ENCODE measurements around the gene ABCB11. TPM values are rescaled to one million over a fixed set of nuclear protein-coding genes. Genes with fewer than 3 reads are reported as not detected.

The ABCB11 gene
- total and polyA plus RNA-seq, 9 of the 15 experiments (the other 6 are each of a cell fraction or from before 2014, with no cell fraction given) = 0.04 to 0.51 (median 0.10) TPM; not detected in 1

DNA sequence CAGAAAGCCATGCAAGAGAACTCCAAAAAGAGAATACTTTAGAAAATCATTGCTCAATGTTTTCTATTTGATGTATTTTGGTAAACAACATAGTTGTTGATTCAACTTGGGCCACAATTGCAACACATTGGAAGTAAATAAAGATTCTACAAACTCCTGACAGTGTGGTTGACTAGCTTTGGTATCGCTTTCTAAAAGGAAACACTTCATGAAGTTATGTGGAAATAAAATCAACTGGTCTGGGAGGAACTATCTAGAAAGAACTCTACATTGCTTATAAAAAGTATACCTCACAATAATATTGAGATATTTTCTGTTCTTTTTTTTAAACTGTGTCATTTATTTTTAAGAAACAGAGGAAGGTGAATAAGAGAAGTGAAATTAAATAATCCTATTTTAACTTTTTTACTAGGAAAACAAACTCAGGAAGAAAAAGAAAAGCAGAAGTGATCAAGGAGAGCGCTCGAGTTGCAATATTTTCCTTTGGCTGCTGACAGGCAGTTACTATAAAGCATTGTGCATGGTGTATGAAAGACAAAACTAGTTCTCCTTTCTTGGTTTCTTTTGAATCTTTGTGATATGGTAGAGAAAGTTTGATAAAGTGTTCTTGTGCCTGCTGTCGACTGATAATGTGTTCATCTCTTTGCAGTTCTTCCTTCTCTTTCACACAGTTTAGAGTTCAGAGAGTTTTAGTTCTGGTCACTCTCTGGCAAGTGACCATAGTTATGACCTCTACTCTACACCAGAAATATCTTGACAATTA, 41.2 kb upstream of the ABCB11 start (continued):
- TF ChIP-seq, protein P1, sequence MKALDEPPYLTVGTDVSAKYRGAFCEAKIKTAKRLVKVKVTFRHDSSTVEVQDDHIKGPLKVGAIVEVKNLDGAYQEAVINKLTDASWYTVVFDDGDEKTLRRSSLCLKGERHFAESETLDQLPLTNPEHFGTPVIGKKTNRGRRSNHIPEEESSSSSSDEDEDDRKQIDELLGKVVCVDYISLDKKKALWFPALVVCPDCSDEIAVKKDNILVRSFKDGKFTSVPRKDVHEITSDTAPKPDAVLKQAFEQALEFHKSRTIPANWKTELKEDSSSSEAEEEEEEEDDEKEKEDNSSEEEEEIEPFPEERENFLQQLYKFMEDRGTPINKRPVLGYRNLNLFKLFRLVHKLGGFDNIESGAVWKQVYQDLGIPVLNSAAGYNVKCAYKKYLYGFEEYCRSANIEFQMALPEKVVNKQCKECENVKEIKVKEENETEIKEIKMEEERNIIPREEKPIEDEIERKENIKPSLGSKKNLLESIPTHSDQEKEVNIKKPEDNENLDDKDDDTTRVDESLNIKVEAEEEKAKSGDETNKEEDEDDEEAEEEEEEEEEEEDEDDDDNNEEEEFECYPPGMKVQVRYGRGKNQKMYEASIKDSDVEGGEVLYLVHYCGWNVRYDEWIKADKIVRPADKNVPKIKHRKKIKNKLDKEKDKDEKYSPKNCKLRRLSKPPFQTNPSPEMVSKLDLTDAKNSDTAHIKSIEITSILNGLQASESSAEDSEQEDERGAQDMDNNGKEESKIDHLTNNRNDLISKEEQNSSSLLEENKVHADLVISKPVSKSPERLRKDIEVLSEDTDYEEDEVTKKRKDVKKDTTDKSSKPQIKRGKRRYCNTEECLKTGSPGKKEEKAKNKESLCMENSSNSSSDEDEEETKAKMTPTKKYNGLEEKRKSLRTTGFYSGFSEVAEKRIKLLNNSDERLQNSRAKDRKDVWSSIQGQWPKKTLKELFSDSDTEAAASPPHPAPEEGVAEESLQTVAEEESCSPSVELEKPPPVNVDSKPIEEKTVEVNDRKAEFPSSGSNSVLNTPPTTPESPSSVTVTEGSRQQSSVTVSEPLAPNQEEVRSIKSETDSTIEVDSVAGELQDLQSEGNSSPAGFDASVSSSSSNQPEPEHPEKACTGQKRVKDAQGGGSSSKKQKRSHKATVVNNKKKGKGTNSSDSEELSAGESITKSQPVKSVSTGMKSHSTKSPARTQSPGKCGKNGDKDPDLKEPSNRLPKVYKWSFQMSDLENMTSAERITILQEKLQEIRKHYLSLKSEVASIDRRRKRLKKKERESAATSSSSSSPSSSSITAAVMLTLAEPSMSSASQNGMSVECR (CRISPR knock-in tag; IDR thresholded peaks at IDR 0.05) = no peak
- TF ChIP-seq YBX1 (IDR thresholded peaks at IDR 0.05) (no peak), E2F1 (CRISPR knock-in tag; IDR thresholded peaks at IDR 0.05) (no peak), PATZ1 (CRISPR knock-in tag; IDR thresholded peaks at IDR 0.05; ENCODE audit: borderline replicate concordance) (no peak), BDP1 (IDR thresholded peaks at IDR 0.05; ENCODE audit: insufficient read depth, insufficient read length) (no peak), LCOR (CRISPR knock-in tag; IDR thresholded peaks at IDR 0.05) (no peak), ZNF165 (CRISPR knock-in tag; IDR thresholded peaks at IDR 0.05; ENCODE audit: borderline replicate concordance) (no peak), SMARCC2 (IDR thresholded peaks at IDR 0.05; ENCODE audit: low read depth) (peak; percentile 91), ZNF347 (CRISPR knock-in tag; IDR thresholded peaks at IDR 0.05; ENCODE audit: low read depth) (no peak), TFAM (CRISPR knock-in tag; conservative IDR thresholded peaks at IDR 0.05) (no peak), HDAC6 (IDR thresholded peaks at IDR 0.05; ENCODE audit: low read depth, low read length) (no peak), RFX1 (IDR thresholded peaks at IDR 0.05) (no peak), MCM5 (IDR thresholded peaks at IDR 0.05; ENCODE audit: low read depth) (no peak), NR1H2 (CRISPR knock-in tag; IDR thresholded peaks at IDR 0.05) (no peak)
- TF ChIP-seq, protein P2, sequence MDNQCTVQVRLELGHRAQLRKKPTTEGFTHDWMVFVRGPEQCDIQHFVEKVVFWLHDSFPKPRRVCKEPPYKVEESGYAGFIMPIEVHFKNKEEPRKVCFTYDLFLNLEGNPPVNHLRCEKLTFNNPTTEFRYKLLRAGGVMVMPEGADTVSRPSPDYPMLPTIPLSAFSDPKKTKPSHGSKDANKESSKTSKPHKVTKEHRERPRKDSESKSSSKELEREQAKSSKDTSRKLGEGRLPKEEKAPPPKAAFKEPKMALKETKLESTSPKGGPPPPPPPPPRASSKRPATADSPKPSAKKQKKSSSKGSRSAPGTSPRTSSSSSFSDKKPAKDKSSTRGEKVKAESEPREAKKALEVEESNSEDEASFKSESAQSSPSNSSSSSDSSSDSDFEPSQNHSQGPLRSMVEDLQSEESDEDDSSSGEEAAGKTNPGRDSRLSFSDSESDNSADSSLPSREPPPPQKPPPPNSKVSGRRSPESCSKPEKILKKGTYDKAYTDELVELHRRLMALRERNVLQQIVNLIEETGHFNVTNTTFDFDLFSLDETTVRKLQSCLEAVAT (IDR thresholded peaks at IDR 0.05) = peak in 1 of 2 experiments; percentile 42; a peak in 1 of 4 replicates
- TF ChIP-seq, protein P3, sequence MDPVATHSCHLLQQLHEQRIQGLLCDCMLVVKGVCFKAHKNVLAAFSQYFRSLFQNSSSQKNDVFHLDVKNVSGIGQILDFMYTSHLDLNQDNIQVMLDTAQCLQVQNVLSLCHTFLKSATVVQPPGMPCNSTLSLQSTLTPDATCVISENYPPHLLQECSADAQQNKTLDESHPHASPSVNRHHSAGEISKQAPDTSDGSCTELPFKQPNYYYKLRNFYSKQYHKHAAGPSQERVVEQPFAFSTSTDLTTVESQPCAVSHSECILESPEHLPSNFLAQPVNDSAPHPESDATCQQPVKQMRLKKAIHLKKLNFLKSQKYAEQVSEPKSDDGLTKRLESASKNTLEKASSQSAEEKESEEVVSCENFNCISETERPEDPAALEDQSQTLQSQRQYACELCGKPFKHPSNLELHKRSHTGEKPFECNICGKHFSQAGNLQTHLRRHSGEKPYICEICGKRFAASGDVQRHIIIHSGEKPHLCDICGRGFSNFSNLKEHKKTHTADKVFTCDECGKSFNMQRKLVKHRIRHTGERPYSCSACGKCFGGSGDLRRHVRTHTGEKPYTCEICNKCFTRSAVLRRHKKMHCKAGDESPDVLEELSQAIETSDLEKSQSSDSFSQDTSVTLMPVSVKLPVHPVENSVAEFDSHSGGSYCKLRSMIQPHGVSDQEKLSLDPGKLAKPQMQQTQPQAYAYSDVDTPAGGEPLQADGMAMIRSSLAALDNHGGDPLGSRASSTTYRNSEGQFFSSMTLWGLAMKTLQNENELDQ (CRISPR knock-in tag; IDR thresholded peaks at IDR 0.05; ENCODE audit: borderline replicate concordance) = no peak
